Measurements from ENCODE around the gene TMCC2.

DNA sequence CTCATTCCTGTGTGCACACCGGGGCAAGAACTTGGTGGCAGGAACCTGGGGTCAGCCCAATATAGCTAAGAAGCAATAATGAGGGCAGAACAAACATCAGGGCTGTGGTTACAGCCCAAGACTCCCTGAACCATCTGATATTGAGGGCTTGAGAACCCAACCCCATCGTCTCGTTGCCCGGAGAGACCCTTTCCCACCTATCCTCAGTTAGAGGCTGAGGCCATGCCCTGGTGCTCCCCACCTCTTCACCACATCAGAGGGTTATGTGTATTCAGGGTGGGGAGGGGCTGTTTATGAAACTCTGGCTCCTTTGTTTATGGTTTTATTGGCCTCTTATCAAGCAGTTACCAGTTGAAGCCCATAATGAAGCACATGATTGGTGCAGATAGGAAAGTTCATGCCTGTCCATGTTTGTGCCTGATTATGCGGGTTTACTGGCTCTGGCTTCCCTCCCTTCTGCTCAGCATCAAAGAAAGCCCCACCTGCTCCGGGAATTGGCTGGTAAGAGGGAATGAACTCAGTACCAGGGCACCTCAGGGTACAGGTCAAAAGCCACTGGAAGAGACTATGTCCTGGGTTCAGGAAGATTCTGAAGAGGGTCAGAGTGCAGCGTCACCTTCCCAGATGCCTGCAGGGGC, 79.3 kb downstream of the TMCC2 start:
- TF ChIP-seq POLR2AphosphoS5 (IDR thresholded peaks at IDR 0.05) (no peak), CTCF (IDR thresholded peaks at IDR 0.05) (no peak)

All from prostate gland (tissue), 2 donors.